MG63 (cell line): Measurements from ENCODE around the gene SLC16A8. TPM values are rescaled to one million over a fixed set of nuclear protein-coding genes. Genes with fewer than 3 reads are reported as not detected.
"Not testable (repeated sequence)": the region's sequence is repeated elsewhere in the genome, so short reads cannot be mapped to it uniquely, and the experiment has no call there.

Experiments
- DNase-seq: peaks from one replicate; pipeline ENCODE4 v3.0.0-alpha.2; 2020
- H3K27me3 ChIP-seq: fragments of 250-450 bp; sonication (Bioruptor Pico); 2 replicates; pipeline ENCODE4 v1.5.1; 2020; ENCODE audit warnings: mild to moderate bottlenecking, moderate library complexity
- H3K36me3 ChIP-seq: fragments of 250-450 bp; sonication (Bioruptor Pico); 2 replicates; pipeline ENCODE4 v1.5.1; 2020; ENCODE audit warnings: mild to moderate bottlenecking, moderate library complexity
- H3K4me3 ChIP-seq: fragments of 250-450 bp; sonication (Bioruptor Pico); 2 replicates; pipeline ENCODE4 v1.5.1; 2020; ENCODE audit warnings: mild to moderate bottlenecking, moderate library complexity
- H3K9me3 ChIP-seq: fragments of 250-450 bp; sonication (Bioruptor Pico); 2 replicates; pipeline ENCODE4 v1.5.1; 2020; ENCODE audit warnings: mild to moderate bottlenecking, moderate library complexity
- total RNA-seq: library from RNA; depleted of rRNA; stranded (reverse); fragments of >200 nt; shearing (Covaris generic); gene quantifications from 2 replicates; pipeline ENCODE4 v1.2.3, GENCODE V29; 2014; ENCODE audit warnings: low replicate concordance

Gene SLC16A8
- total RNA-seq, 1 experiment from 2014 or later: not detected

GRCh38 chr22:38043151-38044039, 40.6 kb downstream of the SLC16A8 start:
- Histone ChIP-seq H3K27me3 (peaks cover 5% of the 10 kb centered on the region; the same call in 1 of the 2 replicates), H3K36me3 (no peaks in the 10 kb centered on the region), H3K9me3 (no peaks in the 10 kb centered on the region), H3K4me3 (no peak overlapping the region)
- no peak for DNase-seq

GRCh38 chr22:38042488-38042790, 41.5 kb downstream of the SLC16A8 start:
- Histone ChIP-seq H3K9me3 (no peaks in the 10 kb centered on the region), H3K36me3 (no peaks in the 10 kb centered on the region), H3K27me3 (no peaks in the 10 kb centered on the region), H3K4me3 (no peak overlapping the region)
- no peak for DNase-seq

DNA sequence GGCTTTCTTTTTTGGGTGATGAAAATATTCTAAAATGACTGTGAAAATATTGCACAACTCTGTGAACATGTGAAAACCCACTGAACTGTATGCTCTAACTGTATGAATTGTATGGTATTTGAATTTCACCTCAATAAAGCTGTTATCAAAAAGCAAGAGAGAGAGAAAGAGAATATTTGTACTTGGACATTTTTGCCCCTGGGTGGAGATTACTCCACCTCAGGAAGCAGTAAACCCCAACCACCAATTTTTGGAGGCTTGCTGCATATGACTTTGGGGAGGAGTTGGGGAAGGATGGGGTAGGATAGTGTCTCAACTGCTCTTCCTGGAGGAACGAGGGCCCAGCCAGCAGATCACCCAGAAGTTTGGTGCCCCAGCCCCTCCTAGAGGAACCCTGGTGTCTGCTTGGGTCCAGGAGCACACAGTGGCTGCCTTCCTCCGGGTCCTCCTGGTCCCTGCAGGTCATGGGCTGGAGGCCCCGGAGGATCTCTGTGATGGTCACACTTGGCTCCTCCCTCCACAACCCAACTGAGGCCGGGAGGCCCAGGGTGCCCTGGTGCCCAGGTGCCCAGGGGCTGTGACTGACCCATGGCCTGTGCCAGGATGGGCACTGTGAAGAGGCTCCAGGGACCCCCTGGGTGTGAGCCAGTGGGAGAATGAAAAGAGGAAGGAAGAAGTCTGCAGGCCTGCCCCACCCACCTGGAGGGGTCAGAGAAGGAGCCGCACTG, 42.1 kb downstream of the SLC16A8 start:
- no peaks in the 10 kb centered on the region for H3K9me3 ChIP-seq
- H3K4me3 ChIP-seq: no peak overlapping the region
- DNase-seq: no peak
- H3K36me3 ChIP-seq: no peaks in the 10 kb centered on the region
- no peaks in the 10 kb centered on the region for H3K27me3 ChIP-seq

- Histone ChIP-seq H3K36me3 (no peaks in the 10 kb centered on the region), H3K9me3 (no peaks in the 10 kb centered on the region), H3K4me3 (no peak overlapping the region), H3K27me3 (no peaks in the 10 kb centered on the region)
- DNase-seq: no peak
Measured at GRCh38 chr22:38040953-38041759, 42.8 kb downstream of the SLC16A8 start.

DNA sequence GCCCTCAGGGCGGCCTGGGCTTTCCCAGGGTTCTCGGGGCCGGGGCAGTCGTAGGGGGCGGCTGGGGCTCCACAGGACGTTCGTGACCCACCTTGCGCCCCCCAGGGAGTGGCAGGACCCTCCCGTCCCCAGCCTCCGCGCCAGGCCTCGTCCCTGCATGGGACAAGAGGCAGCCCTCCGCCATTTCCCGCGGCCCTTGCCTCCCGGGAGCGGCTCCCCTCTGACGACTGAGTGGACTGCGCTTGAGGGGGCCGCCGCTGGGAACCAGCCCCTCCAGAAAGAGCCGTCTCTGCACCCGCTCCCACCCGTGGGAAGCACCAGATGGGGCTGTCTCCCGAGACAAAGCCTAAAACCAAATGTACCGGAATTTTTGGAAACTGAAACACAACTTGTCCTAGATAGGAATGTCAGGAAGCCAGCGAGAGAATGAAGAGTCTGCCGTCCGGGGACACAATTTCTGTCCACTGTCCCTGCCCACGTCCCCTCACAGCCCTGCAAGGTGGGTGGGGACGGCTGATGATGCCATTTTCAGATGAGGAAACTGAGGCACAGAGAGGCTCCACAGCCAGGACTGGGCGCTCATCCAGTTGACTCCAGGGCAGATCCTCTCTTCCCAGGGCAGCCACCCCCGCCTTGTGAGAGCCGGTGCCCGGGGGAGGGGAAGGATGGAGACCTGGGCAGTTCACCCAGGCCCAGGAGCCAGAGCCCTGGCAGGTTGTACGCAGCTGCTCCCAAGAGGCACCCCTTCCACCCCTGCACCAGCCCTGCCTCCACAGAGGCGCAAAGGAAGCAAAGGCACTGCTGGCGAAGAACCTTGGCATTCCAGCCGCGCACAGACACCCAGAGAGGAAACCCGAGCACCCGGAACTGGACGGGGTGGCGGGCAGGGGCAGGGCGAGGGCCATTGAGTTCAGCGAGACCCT, 44.8 kb downstream of the SLC16A8 start:
- Histone ChIP-seq H3K4me3 (no peak overlapping the region), H3K27me3 (no peaks in the 10 kb centered on the region), H3K36me3 (no peaks in the 10 kb centered on the region), H3K9me3 (no peaks in the 10 kb centered on the region)
- DNase-seq: no peak

- Histone ChIP-seq H3K4me3 (no peak overlapping the region), H3K36me3 (no peaks in the 10 kb centered on the region), H3K9me3 (no peaks in the 10 kb centered on the region), H3K27me3 (no peaks in the 10 kb centered on the region)
- DNase-seq: no peak
Measured at GRCh38 chr22:38038426-38038825, 45.6 kb downstream of the SLC16A8 start.

GRCh38 chr22:38037367-38038150, 46.4 kb downstream of the SLC16A8 start:
- H3K27me3 ChIP-seq, H3K9me3 ChIP-seq, H3K36me3 ChIP-seq, DNase-seq, H3K4me3 ChIP-seq: not testable (repeated sequence)

DNA sequence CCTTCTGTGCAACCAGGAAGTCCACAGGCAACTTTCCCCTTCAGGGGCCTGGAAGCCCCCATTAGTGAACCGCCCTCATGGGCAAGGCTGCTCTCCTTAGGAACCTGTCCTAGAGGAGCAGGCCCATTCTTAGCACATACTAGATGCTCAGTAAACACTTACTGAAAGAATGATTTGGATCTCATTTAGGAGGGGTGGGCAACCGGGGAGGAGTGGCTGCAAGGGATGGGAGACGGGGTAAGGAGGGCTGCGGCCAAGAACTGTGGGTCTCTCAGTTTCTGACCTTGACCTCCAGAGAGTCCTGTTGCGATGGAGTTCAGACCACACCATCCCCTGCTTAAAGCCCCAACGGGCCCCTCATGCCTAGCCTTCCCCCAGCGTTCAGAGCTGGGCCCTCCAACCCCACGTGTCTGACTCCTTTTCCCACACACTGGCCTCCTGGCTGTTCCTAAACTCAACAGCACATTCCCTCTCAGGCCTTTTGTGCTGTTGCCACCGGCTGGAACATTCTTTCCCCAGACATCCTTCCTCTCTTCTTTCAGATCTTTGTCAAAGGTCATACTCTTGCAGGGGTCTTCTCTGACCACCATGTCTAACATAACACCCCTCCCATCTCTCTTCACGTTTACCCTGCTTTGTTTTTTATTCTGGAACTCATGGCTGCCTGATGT, 47.5 kb downstream of the SLC16A8 start:
- H3K4me3 ChIP-seq: no peak overlapping the region
- no peaks in the 10 kb centered on the region for H3K36me3 ChIP-seq
- DNase-seq: no peak
- H3K27me3 ChIP-seq: no peaks in the 10 kb centered on the region
- no peaks in the 10 kb centered on the region for H3K9me3 ChIP-seq

- DNase-seq: no peak
- H3K36me3 ChIP-seq: no peaks in the 10 kb centered on the region
- H3K9me3 ChIP-seq: no peaks in the 10 kb centered on the region
- no peak overlapping the region for H3K4me3 ChIP-seq
- no peaks in the 10 kb centered on the region for H3K27me3 ChIP-seq
Measured at GRCh38 chr22:38035530-38035885, 48.5 kb downstream of the SLC16A8 start.

DNA sequence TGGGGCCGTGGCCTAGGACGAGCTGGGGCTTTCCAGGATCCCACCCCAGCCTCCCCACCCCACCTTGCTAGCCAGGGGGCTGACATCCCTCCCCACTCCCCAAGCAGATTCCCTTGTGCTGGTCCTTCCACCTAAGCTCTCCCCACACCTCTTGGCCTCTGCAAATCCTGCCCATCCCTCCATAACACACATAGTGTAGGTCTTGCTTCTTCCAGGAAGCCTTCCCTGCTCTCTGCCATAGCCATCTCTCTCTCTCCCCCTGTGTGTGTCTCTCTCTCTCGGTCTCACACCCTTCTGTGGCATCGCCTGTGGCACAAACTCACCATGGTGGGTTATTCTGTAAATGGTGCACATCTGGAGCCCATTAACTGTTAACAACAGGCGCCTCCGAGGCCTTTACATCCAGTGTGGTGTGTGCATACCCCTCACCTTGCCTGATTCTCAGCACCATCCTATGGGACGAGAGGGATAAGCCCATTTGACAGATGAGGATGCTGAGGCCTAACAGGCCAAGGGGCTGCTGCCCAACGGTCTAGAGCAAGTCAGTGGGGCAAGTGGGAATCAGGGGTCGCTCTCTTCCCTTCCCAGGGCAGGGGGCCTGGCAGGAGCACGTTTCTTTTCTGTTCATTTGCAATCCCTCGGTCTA, 49.0 kb downstream of the SLC16A8 start:
- Histone ChIP-seq H3K36me3 (no peaks in the 10 kb centered on the region), H3K27me3 (no peaks in the 10 kb centered on the region), H3K4me3 (no peak overlapping the region), H3K9me3 (no peaks in the 10 kb centered on the region)
- no peak for DNase-seq

DNA sequence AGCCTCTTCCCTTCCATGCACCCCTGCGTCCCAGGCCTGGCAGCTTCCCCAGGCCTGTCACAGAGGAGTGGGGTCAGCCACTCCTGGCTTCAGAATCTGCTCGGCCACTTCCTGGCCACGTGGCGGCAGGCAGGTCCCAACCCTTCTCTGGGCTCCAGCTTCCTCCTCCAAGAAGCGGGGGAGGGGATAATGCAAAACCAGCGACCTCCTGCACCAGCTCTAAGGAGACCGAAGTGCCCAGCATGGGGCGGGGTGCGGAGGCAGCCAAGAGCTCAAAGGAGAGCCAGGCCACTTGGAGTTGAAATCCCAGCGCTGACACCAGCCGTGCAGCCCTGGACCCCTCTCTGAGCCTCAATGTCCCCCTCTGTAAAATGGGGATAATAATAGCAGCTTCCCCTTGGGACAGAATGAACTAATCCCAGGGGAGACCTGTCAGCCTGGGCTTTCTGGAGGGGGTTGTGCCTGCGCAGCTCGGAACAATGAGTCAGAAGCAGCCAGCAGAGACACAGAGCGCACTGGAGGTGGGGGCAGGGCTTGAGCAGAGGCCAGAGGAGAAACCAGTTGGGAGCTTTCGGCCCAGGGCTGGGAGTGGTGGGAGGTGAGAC, 49.6 kb downstream of the SLC16A8 start:
- H3K4me3 ChIP-seq: no peak overlapping the region
- H3K27me3 ChIP-seq: no peaks in the 10 kb centered on the region
- no peaks in the 10 kb centered on the region for H3K9me3 ChIP-seq
- peak; percentile 72 for DNase-seq
- no peaks in the 10 kb centered on the region for H3K36me3 ChIP-seq

DNA sequence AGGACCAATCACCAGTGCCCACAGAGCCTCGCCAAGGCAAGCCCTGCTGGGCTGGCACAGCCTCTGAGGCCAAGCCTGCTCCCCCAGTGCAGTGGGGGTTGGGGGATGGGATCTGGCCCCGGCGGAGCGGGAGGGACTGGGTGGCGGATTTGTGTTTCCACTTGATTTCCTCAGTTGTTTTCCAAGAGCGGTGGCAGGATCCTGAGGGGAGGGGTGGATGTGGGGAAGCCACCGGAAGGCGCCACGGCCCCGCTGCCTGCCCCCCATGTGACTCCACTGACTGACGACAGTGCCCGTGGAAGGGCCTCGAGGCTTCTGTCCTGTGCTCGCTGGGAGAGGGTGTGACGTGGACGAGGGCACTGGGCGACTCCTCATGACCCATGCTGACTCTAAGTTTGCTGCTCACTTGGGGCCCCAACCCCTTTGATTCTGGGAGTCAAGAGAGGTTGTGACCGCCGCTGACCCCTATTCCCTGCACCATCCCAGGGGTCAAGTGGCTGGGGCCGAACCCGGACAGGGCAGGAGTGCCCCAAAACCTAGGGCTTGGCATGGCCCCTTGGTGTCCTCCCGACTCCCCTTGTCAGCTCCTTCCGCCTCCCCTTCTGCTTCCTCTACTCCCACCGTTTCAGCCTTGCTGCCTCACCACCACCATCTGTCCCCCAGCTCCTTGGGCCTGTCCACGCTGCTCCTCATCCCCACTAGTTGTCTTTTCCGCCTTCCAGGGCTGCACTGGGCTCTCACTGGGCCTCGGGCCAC, 50.3 kb downstream of the SLC16A8 start:
- DNase-seq: no peak
- Histone ChIP-seq H3K9me3 (no peaks in the 10 kb centered on the region), H3K36me3 (no peaks in the 10 kb centered on the region)

DNA sequence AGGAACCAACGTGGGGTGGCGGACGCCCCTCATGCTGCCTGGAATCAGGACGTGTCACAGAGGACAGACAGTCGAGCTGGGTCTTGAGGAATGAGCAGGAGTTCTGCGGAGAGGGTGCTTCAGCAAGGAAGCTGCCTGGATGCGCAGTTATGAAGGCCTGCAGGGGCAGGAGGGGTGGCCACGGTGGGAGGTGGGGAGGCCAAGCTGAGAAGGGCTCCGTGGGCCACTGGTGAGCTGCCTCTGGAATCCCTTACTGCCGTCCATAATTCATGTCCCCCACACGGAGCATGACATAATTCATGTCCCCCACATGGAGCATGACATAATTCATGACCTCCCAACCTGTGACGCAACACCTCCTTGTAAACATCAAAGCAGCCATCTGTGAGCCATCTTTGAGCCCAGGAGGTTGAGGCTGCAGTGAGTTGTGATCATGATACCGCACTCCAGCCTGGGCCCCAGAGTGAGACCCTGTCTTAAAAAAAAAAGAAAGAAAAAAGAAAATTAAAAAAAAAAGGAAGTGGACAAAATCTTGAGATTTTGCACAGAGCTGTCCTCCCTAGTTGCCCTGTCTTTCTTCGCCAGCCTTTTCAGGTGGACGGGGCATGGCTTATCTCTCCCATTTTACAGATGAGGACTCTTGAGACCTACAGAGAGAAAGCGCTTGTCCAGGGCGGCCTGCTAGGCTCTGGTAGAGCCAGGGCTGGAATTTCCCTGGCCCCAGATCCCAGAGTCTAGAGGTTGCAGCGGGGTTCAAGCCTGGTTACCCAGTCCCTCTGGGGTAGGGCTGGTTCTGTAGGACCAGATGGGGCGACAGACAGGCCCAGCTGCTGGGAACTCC, 51.1 kb downstream of the SLC16A8 start:
- no peak overlapping the region for H3K4me3 ChIP-seq
- no peaks in the 10 kb centered on the region for H3K27me3 ChIP-seq
- DNase-seq: no peak
- no peaks in the 10 kb centered on the region for H3K36me3 ChIP-seq
- H3K9me3 ChIP-seq: no peaks in the 10 kb centered on the region

More for the DNA sequence above, 50.3 kb downstream of the SLC16A8 start:
- Histone ChIP-seq H3K27me3 (no peaks in the 10 kb centered on the region), H3K4me3 (no peak overlapping the region)
